KMS-11 (cell line): ENCODE results near the gene EXOC7.
"Not testable (repeated sequence)": the region's sequence is repeated elsewhere in the genome, so short reads cannot be mapped to it uniquely, and the experiment has no call there.

Experiments used
- H2AFZ ChIP-seq: fragments of 200-600 bp; sonication (generic); 2 replicates; pipeline ENCODE4 v1.6.1; 2016; ENCODE audit warnings: antibody characterized with exemption, mixed run types, low read depth
- H3K27ac ChIP-seq: fragments of 200-600 bp; sonication (generic); 2 replicates; pipeline ENCODE4 v1.6.1; 2016; ENCODE audit warnings: mild to moderate bottlenecking, mixed run types
- H3K27me3 ChIP-seq: fragments of 200-600 bp; sonication (generic); 2 replicates; pipeline ENCODE4 v1.6.1; 2017; ENCODE audit warnings: mild to moderate bottlenecking, low read depth, mixed run types, moderate library complexity; ENCODE audit not compliant: insufficient read depth
- H3K36me3 ChIP-seq: fragments of 200-600 bp; sonication (generic); 2 replicates; pipeline ENCODE4 v1.6.1; 2017; ENCODE audit warnings: mild to moderate bottlenecking, mixed run types; ENCODE audit not compliant: insufficient read depth
- H3K4me1 ChIP-seq: fragments of 200-600 bp; sonication (generic); 2 replicates; pipeline ENCODE4 v1.6.1; 2016; ENCODE audit warnings: mild to moderate bottlenecking, low read depth, mixed run types; ENCODE audit not compliant: poor library complexity, severe bottlenecking
- H3K4me2 ChIP-seq: fragments of 200-600 bp; sonication (generic); 2 replicates; pipeline ENCODE4 v1.7.0; 2016; ENCODE audit warnings: mild to moderate bottlenecking, mixed run types
- H3K4me3 ChIP-seq: fragments of 200-600 bp; sonication (generic); IDR thresholded peaks from 2 replicates; pipeline ENCODE4 v1.6.1; 2017; ENCODE audit warnings: low read depth, low read length, mixed read lengths; ENCODE audit not compliant: insufficient read depth
- H3K79me2 ChIP-seq: fragments of 200-600 bp; sonication (generic); 2 replicates; pipeline ENCODE4 v1.6.1; 2016; ENCODE audit warnings: low read depth, mixed run types; ENCODE audit not compliant: insufficient read depth
- H3K9ac ChIP-seq: fragments of 200-600 bp; sonication (generic); 2 replicates; pipeline ENCODE4 v1.6.1; 2016; ENCODE audit warnings: mild to moderate bottlenecking, mixed run types
- H4K20me1 ChIP-seq: fragments of 200-600 bp; sonication (generic); 2 replicates; pipeline ENCODE4 v1.6.1; 2016; ENCODE audit warnings: mild to moderate bottlenecking, mixed run types; ENCODE audit not compliant: insufficient read depth
- CTCF ChIP-seq: fragments of 200-600 bp; sonication (generic); conservative IDR thresholded peaks from 2 replicates; pipeline ENCODE4 v1.6.1; 2017; ENCODE audit warnings: low read depth, mild to moderate bottlenecking, antibody characterized with exemption, low read length, moderate library complexity, mixed read lengths

EXOC7 gene

GRCh38 chr17:76079956-76080767 lies 23.4 kb downstream of the EXOC7 start:
- H3K36me3 ChIP-seq: no peaks in the 10 kb centered on the region
- no peak for TF ChIP-seq CTCF
- no peaks in the 10 kb centered on the region for H3K79me2 ChIP-seq
- peaks cover 15% of the 10 kb centered on the region for H3K27me3 ChIP-seq
- H3K4me3 ChIP-seq: no peak overlapping the region
- H3K4me2 ChIP-seq: no peak overlapping the region
- H4K20me1 ChIP-seq: no peaks in the 10 kb centered on the region
- no peak overlapping the region for H2AFZ ChIP-seq
- no peak overlapping the region for H3K9ac ChIP-seq
- H3K27ac ChIP-seq: no peak overlapping the region
- H3K4me1 ChIP-seq: no peaks in the 10 kb centered on the region

DNA sequence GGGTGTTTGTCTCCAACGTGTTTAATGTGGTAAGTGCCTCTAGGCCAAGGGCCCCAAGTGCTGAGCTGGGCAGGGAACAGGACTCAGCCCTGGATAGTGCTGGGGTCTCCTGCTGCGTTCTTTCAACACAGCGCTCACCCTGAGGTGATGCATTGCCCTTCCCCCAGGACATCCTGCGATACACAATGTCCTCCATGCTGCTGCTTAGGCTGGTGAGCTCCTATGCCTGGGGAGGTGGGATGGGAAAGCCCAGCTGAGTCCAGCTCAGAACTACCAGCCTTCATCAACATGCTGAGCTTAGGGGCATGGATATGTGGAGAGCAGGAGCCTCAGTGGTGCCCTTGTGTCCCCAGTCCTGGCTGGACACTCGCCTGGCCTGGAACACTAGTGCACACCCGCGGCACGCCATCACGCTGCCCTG lies 24.0 kb downstream of the EXOC7 start:
- Histone ChIP-seq H3K4me1 (no peaks in the 10 kb centered on the region), H3K9ac (no peak overlapping the region), H2AFZ (no peak overlapping the region), H3K27ac (no peak overlapping the region), H4K20me1 (no peaks in the 10 kb centered on the region), H3K4me3 (no peak overlapping the region), H3K4me2 (no peak overlapping the region), H3K79me2 (no peaks in the 10 kb centered on the region), H3K27me3 (peaks cover 15% of the 10 kb centered on the region), H3K36me3 (no peaks in the 10 kb centered on the region)
- TF ChIP-seq CTCF: no peak

DNA sequence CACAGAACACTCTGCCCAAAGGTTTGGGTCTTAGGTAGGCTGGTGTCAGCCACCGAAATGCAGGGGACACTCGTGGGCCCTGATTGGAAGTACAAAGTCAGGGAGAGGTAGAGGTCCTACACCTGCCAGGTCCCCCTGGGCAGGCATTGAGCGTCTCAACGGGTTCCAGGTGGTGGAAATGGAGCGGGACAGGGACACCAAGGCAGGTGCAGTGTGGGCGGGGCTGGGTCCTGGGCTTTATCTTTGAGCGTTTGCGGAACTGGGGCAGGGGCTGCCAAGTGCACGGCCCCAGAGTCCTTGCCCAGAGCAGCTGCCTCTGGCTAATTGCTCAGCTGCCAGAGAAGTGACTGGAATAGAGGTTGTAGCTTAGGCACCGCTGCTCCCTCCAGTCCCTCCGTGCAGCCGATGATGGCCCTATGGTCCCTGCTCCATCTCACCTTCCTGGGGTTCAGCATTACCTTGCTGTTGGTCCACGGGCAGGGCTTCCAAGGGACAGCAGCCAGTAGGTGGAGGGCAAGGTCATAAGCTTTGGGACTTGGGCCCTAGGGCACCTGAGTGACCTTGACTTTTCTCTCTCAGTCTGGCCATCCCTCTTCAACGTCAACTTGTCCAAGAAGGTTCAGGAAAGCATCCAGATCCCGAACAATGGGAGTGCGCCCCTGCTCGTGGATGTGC lies 24.6 kb downstream of the EXOC7 start, which contains the start of gene ZACN:
ZACN (plus strand) TSS at position 323 of the 675 bp plus-strand sequence; CDS start at position 406, 83 bp downstream.
- Histone ChIP-seq H4K20me1 (no peaks in the 10 kb centered on the region), H3K4me2 (no peak within 1 kb of the TSS), H3K27me3 (peaks cover 15% of the 10 kb centered on the region), H3K79me2 (no peaks in the 10 kb centered on the region), H3K4me1 (no peaks in the 10 kb centered on the region), H2AFZ (no peak within 1 kb of the TSS), H3K9ac (no peak within 1 kb of the TSS), H3K4me3 (no peak within 1 kb of the TSS), H3K36me3 (no peaks in the 10 kb centered on the region), H3K27ac (no peak within 1 kb of the TSS)
- TF ChIP-seq CTCF: no peak

- H4K20me1 ChIP-seq: not testable (repeated sequence)
Observed at GRCh38 chr17:76078370-76078769, 25.2 kb downstream of the EXOC7 start.

More at GRCh38 chr17:76078370-76078769, 25.2 kb downstream of the EXOC7 start:
- not testable (repeated sequence) for H3K36me3 ChIP-seq, H3K79me2 ChIP-seq, H3K4me2 ChIP-seq, H3K27ac ChIP-seq, H3K4me3 ChIP-seq, H3K4me1 ChIP-seq, H3K9ac ChIP-seq, H2AFZ ChIP-seq
- H3K27me3 ChIP-seq: peaks cover 15% of the 10 kb centered on the region
